NCI-H226 (cell line): ENCODE data around the gene OR10K1.
A peak's percentile ranks its signal among the peaks of the same experiment; 100 is the strongest.
"Not testable (repeated sequence)": the region's sequence is repeated elsewhere in the genome, so short reads cannot be mapped to it uniquely, and the experiment has no call there.

Source experiments
- DNase-seq: peaks from one replicate; pipeline ENCODE4 v3.0.0-alpha.2; 2015

Gene OR10K1

DNA sequence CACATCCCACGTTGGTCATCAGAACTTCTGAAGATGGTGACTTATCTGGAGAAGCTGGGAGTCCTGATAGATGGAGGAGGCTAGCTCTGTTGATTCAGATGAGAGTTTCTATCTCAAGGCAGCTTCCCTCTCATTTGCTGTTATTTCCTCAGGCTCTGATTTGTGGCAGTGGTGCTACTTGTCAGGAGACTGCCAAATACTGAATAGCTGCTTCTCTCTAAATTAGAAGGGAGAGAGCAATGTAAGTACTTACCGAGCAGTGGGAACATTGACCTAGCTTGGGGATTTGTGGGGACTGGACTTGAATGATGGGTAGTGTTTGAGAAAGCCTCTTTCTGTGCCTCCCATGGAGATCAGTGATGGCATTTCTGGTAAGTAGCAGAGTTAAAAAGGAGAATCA, at the start of gene OR10K1:
OR10K1 (plus strand) TSS at position 301 of the 400 bp plus-strand sequence. CDS start 3,728 bp downstream, outside the sequence.
- no peak for DNase-seq

GRCh38 chr1:158414651-158415345, 46.8 kb upstream of the OR10K1 start:
- no peak for DNase-seq

DNA sequence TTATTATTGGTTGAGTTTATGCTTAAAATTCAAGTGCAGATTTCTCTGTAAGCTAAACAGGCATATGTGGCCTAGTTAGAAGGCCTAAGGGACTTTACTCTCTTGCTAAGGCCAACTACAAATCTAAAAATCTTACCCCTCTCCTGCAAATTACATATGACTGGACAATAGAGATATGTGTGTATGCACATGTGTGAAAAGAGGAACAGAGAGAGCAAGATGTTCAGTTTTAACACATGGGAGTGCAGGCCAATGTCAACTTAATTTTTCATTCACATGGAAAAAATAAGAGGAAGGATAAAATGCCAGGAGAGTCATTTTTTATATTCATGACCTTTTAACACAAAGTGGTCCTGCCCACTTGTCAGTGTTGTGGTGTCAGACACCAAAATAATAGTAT, 44.0 kb upstream of the OR10K1 start:
- DNase-seq, result no peak

GRCh38 chr1:158422212-158422611, 39.4 kb upstream of the OR10K1 start:
- DNase-seq, result no peak

DNA sequence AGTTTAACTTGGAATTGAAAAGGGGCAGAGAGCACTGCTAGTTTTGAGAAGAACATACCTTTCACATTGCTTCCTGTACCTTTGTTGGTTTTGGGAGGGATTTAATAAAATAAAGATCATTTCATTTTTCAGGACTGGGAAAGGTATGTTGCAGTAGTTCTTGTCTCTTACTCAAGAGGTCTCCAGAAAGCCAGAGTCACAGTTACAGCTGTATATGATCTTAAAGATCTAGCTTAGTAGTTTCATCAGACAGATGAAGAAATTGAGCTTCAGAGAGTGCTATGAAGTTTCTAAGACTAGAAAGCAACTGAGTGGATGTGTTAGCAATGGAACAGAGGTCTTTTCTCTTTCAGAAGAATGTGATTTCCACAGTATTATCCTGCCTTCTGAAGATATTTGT, 36.6 kb upstream of the OR10K1 start:
- DNase-seq, result no peak

DNA sequence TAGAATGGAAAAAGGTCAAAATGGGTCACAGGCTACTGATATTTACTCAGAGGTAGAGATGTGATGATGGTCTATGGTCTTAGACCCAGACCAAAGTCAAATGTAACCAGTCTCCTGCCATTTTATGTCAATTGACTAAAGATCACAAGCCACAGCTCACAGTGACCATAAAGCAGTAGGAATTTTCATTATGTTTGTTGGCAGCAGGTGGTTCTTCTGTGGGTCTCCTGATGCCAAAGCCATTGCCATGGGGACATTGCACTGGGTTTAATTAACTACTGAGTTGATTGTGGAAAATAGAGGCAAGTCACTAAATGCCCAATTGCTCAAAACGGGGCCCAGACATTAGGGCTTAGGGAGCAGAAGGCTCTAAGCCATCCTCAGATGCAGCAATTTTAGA, 35.5 kb upstream of the OR10K1 start, which contains the start of gene OR10K2:
OR10K2 (minus strand) TSS at position 101 of the 400 bp plus-strand sequence. CDS start 5,371 bp downstream, outside the sequence.
- no peak for DNase-seq

GRCh38 chr1:158430163-158430562, 31.5 kb upstream of the OR10K1 start:
- not testable (repeated sequence) for DNase-seq

GRCh38 chr1:158434741-158435140, 26.9 kb upstream of the OR10K1 start:
- DNase-seq, result no peak

GRCh38 chr1:158445376-158445775, 16.3 kb upstream of the OR10K1 start:
- DNase-seq, result no peak

GRCh38 chr1:158454537-158454936, 7.1 kb upstream of the OR10K1 start:
- no peak for DNase-seq

DNA sequence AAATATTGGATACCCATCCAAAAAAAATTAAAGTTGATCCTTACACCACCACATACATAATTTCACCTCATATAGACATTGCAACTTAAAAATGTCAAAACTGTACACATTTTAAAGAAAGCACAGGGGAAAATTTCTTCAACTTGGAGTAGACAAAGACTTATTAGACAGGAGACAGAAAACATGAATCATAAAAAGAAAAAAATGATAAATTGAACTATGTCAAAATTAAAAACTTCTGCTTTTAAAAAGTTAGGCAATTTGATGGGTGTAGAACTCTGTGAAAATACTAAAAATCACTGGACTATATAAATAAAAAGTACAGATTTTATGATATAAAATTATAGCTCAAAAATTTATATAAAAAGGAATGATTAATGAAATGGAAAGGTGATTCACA, 4.4 kb upstream of the OR10K1 start:
- no peak for DNase-seq

DNA sequence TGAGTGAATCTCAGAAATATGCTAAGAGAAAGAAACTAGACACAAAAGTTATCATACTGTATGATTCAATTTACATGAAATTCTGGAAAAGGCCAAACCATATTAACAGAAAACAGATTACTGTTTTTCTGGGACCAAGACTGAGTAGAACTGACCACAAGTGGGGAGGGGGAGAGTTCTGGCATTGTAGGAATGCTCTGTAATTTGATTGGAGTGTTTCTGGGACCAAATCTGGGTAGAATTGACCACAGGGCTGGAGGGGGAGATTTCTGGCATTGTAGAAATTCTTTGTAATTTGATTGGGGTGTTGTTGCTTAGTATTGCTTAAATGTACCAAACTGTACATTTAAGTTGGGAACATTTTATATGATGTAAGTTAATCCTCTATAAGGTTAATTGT, 3.4 kb upstream of the OR10K1 start:
- peak; percentile 71 for DNase-seq

- no peak for DNase-seq
Observed at GRCh38 chr1:158471920-158472319, 10.3 kb downstream of the OR10K1 start, which contains the start of gene OR10R2. TSS of gene OR10R2 (plus strand) at chr1:158472220. CDS start at chr1:158472326, 106 bp downstream.

- no peak for DNase-seq
Observed at GRCh38 chr1:158485455-158485854, 23.8 kb downstream of the OR10K1 start.

- no peak for DNase-seq
Observed at GRCh38 chr1:158491316-158491715, 29.7 kb downstream of the OR10K1 start.

DNA sequence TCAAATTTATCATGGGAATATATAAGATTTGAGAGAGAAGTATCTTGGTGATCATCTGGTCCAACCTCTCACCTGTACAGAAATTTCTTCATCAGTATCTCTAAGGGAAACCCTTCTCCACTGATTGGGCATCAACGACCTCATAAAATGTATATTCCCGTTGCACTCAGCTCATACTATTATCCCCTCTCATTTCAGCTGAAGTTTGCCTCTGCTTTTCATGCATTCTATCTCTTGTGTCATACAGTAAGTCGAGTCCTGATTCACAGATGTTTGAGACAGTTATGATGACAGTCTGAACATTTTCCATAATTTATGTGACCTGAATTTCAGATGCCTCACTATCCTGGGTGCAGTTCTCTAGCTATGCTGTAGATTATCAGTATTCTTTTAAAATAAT, 31.4 kb downstream of the OR10K1 start:
- DNase-seq, result no peak

DNA sequence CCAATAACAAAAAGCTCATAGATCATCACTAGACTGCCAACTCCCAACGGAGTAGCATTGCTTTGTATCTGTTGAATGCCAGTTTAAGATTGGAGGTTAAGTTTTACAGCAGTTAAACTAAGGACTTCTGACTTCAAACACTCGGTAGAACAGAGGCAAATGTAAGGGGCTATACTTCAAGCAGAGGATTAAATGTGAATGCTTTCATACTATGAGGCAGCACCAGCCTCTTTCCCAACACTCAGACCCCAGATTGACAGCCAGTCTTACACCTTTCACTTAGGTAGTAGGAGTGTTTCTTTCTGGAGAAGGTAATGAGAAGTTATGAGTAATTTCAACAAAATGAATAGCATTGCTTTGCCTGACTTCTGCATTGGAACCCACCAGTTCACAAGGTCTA, 33.2 kb downstream of the OR10K1 start:
- DNase-seq, result no peak

DNA sequence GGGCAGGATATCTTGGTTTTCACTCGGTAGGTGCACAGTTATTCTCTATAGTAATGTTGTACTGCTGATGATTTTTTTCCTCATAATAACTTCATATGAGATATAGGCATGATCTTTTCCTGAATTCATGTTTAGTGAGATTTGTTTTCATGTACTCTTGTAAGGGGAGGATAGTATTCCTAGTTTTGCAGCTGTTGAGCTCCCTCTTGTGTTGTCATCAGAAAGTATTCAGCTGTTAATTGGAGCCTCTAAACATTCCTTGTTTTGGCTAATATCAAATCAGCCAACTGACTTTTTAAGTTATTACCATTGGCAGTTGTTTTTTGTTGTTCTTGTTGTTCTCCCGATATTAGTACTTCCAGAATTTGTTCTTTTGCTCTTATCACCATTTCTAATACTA, 34.7 kb downstream of the OR10K1 start:
- DNase-seq, result no peak

- DNase-seq, result no peak
Observed at GRCh38 chr1:158506369-158506987, 44.8 kb downstream of the OR10K1 start.

DNA sequence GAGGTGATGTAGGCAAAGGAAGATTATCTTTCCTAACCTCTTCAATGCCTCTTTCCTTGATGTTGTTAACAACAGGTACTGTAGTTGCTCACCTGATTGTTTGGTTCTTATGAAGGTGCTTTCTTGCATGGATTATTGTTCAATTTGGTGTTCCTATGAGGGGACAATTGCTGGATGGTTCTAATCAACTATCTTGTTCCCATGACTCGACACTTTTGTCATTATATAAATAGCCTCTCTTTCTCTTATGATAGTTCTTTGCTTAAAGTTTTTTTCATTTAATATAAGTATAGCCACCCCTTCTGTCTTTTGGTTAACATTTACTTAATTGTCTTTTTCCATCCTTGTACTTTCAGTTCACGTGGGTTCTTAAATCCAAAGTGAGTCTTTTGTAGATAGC, 45.9 kb downstream of the OR10K1 start:
- DNase-seq, result no peak

DNA sequence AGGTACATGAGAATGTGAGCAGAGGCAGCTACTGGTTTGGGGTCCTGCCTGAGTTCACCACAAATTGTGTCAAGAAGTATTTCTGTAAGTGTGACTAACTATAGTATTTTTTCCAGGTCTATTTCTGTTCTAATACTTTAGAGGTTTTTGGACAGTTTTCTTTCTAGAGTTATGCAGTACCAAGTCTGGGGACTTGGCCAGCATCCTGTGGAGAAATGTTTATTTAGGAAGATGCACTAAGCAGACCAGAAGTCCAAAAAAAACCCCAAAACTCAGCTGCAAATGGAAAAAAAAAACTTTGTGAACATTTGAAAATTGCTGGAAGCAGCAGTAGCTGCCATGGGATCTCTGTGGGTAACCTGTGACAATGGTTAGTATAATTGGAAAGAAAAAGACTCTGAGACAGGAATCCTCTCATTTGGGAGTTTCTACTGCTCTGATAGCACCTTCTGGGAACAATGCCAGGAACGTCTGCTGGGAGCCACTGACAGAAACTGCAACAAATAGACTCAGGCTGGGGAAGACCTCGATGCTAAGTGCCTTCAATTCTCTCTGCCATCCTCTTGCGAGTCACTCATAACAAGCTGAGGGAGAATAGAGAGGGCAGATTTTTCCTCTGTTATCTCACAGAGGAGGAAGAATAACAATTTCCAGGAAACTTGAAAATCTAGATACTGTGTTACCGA, 48.0 kb downstream of the OR10K1 start:
- DNase-seq, result no peak

- DNase-seq, result no peak
Observed at GRCh38 chr1:158516966-158517365, 55.3 kb downstream of the OR10K1 start.
